SW 1271 (cell line): ENCODE data around the gene ARHGEF28.

Source experiments
- DNase-seq, 2 experiments: peaks; one replicate each; lab custom pipeline; 2025; lab: John Stamatoyannopoulos, UW

ARHGEF28 gene, protein sequence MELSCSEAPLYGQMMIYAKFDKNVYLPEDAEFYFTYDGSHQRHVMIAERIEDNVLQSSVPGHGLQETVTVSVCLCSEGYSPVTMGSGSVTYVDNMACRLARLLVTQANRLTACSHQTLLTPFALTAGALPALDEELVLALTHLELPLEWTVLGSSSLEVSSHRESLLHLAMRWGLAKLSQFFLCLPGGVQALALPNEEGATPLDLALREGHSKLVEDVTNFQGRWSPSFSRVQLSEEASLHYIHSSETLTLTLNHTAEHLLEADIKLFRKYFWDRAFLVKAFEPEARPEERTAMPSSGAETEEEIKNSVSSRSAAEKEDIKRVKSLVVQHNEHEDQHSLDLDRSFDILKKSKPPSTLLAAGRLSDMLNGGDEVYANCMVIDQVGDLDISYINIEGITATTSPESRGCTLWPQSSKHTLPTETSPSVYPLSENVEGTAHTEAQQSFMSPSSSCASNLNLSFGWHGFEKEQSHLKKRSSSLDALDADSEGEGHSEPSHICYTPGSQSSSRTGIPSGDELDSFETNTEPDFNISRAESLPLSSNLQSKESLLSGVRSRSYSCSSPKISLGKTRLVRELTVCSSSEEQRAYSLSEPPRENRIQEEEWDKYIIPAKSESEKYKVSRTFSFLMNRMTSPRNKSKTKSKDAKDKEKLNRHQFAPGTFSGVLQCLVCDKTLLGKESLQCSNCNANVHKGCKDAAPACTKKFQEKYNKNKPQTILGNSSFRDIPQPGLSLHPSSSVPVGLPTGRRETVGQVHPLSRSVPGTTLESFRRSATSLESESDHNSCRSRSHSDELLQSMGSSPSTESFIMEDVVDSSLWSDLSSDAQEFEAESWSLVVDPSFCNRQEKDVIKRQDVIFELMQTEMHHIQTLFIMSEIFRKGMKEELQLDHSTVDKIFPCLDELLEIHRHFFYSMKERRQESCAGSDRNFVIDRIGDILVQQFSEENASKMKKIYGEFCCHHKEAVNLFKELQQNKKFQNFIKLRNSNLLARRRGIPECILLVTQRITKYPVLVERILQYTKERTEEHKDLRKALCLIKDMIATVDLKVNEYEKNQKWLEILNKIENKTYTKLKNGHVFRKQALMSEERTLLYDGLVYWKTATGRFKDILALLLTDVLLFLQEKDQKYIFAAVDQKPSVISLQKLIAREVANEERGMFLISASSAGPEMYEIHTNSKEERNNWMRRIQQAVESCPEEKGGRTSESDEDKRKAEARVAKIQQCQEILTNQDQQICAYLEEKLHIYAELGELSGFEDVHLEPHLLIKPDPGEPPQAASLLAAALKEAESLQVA (N-terminal part only)

DNA sequence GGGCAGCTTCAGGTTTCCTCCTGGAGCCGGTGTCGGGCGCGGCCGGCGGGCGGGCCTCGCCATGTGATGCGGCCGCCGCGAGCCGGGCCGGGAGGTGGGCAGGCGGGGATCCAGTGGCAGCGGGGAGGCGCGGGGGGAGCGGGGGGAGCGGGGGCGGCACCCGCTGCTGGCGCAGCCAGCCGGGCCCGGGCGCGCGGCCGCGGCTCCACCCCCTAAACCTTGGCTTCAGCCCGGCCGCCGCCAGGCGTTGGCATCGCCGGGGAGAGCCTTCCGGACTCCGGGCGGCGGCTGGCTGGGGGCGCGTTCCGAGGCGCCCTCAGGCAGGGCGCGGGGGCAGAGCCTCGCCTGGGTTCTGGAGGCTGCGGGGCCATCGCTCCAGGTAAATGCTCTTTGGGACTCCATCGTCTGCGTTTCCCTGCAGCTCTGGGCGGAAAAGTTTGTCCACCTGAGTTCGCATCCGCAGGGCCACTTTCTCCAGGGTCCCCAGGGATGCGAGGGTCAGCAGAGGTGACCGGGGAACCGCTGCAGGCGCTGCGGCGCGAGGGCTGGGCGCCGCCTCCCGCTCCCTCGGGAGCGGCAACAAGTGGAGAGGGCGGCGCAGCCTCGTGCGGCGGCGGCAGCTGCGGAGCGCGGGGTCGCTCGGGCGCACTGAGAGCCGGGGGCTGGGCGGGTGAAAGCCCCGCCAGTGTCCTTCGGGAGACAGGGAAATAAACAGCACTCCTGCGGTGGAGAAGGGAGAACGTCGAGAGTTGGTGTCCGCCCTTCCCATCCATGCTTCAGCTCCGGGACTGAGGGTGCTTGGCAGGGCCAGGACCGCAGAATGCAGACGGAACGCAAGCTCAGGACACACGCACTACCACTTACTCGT is at the start of gene ARHGEF28:
Gene ARHGEF28, plus strand, starts transcription at position 253 of the 868 bp plus-strand sequence. CDS start 58,656 bp downstream, outside the sequence.
- peak; percentile 37 to 81 for DNase-seq

DNA sequence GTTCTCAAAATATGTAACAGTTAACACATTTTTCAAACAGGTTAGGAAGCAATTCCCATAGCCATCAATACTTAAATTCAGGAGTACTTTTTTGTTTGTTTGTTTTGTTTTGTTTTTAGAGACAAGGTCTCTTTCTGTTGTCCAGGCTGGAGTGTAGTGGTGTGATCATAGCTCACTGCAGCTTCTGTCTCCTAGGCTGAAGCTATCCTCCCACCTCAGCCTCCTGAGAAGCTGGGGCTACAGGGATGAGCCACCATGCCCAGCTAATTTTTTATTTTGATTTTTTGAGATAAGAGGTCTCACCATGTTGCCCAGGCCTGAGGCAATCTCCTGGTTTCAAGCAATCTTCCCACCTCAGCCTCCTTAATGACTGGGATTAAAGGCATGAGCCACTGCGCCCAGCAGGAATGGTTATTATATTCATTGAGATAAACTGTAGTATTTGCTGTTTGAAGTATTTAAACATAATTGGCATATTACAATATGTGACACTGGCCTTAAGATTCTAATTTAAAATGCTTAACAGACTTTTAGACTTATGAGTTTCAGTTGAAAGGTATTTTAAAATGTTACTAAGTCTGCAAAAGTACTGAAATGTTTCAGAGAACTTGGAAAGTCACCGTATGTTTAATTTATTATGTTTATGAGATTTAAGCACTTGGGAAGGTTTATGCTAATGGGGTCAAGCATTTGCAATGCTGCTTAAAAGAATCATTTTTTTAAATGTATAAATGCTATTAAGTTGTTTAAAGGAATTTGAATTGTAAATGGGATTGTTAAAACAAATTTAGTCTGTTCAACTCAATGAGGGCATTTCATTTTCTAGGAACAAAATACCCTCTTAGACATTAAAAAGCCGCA is 43.5 kb upstream of the ARHGEF28 start:
- no peak for DNase-seq

DNA sequence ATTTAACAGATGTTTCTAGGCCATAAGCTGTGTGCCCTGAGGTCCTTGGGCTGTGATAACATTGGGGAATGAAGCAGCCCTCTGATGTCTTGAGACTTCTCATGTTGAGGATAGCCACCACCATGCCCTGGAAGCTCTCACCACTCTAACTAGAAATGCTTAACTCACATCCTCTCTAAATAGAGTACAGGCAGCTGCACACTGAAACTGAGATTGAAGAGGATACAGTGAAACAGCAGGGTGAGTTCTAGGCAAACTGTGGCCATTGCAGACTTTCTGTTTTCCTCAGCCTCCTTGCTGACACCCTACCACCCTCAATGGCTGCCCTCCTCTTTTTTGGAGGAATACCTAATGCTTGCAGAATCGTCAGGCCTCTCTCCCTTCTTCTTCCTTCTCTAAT is 38.1 kb upstream of the ARHGEF28 start:
- no peak for DNase-seq

DNA sequence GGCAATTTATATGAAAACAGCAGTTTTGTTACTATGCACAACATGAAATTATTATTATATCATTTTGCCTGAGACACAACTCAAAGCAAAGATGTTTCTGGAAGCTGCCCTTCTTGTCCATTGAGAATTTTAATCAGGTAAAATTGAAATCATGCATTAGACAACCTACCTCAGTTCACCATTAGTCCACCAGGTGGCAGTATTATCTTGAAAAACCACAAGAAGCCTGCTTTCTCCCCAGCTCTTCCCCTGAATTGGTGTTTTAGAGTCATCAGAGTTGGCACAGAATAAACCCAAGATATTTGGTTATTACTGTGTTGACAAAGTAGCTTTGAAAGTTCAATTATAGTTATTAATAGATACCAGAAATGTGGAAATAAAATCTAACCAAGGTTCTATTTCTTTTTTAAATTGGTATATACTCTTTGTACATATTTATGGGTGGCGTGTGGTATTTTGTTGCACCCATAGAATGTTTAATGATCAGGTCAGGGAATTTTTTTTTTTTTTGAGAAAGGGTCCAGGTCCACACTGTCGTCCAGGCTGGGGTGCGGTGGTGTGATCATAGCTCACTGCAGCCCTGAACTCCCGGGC is 34.8 kb upstream of the ARHGEF28 start:
- peak; percentile 39 to 81 for DNase-seq

DNA sequence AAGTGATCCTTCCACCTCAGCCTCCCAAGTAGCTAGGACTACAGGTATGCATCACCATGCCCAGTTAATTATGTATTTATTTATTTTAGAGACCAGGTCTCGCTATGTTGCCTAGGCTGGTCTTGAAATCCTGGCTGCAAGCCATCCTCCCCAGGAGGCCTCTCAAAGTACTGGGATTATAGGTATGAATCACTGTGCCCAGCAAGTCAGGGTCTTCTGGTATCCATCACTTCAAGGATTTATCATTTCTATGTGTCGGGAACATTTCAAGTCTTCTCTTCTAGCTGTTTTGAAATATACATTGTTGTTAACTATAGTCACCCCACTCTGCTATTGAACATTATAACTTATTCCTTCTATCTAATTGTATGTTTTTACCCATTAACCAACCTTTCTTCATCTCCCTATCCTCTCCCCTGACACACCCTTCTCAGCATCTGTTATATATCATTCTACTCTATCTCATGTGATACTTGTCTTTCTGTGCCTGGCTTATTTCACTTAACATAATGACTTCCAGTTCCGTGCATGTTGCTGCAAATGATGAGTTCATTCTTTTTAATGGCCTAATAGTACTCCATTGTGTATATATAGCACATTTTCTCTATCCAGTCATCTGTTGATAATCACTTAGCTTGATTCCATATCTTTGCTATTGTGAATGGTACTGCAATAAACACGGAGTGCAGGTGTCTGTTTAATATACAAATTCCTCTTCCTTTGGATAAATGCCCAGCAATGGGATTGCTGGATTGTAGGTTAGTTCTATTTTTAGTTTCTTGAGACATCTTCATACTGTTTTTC is 34.1 kb upstream of the ARHGEF28 start:
- no peak for DNase-seq

DNA sequence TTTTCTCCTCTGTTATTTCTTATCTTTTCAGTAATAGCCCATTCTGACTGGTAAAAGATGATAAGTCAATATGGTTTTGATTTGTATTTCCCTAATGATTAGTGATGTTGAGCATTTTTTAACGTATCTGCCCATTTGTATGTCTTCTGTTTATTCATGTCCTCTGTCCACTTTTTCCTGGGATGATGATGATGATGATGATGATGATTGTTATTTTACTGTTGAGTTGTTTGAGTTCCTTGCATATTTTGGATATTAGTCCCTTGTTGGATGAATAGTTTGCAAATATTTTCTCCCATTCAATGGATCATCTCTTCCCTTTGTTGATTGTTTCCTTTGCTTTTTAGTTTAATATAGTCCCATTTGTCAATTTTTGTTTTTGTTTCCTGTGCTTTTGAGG is 33.4 kb upstream of the ARHGEF28 start:
- DNase-seq: no peak

DNA sequence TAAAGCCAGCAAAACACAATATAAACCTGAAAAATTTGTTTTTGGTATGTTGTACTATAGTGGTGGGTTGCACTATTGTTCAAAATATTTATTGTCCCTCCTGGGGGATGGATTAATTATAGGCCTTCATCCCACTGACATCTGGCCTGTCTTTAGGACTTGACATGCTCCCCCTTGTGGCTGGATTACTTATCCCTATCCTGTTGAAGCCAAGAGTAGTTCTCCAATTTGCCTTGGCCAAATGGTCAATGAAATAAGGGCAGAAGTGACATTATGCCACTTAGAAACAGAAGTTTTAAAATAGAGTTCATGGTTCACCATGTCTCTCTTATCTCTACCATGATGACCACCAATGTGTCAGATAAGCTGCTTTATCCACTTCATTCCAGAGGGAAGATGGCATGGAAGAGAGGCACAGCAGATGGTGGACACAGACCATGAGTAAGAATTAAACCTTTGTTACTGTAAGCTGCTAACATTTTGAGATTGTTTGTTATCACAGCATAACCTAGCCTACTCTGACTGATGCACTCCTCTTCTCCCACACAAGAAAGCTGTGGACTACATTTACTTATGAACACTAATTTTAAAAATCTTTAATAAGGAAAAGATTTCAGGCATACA is 29.2 kb upstream of the ARHGEF28 start:
- DNase-seq: peak; percentile 31 to 70

DNA sequence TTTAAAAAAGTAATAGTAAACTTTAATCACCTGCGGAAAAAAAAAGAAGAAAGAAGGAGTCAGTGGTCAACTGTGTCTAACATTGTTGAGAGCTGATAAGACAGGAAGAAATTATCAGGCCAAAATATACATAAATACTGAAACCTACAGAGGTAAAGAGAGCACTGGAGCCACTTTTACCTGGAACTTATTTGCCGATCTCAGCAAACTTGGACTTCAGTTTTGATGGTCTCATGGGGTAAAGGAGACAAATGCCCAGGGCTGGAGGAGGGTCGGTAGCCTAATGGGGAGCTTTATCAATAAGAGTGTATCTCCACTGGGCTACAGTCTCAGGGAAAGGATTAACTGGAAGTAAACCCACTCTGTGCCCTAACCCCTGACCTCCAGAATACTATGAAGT is 26.6 kb upstream of the ARHGEF28 start:
- no peak for DNase-seq

DNA sequence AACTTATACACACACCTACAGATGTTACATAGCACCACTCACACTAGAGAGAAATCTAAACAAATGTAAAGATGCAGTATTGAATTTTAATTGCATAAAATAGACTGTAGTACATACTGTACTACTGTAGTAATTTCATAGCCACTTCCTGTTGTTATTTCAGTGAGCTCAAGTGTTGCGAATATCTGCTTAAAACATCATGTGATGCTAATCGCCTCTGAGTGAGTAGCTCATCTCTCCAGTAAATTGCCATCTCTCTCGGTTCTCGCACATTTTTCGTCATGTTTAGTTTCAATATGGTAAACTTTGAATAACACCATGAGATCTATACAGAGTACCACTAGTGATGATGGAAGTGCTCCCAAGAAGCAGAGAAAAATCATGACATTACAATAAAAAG is 22.0 kb upstream of the ARHGEF28 start:
- no peak for DNase-seq

DNA sequence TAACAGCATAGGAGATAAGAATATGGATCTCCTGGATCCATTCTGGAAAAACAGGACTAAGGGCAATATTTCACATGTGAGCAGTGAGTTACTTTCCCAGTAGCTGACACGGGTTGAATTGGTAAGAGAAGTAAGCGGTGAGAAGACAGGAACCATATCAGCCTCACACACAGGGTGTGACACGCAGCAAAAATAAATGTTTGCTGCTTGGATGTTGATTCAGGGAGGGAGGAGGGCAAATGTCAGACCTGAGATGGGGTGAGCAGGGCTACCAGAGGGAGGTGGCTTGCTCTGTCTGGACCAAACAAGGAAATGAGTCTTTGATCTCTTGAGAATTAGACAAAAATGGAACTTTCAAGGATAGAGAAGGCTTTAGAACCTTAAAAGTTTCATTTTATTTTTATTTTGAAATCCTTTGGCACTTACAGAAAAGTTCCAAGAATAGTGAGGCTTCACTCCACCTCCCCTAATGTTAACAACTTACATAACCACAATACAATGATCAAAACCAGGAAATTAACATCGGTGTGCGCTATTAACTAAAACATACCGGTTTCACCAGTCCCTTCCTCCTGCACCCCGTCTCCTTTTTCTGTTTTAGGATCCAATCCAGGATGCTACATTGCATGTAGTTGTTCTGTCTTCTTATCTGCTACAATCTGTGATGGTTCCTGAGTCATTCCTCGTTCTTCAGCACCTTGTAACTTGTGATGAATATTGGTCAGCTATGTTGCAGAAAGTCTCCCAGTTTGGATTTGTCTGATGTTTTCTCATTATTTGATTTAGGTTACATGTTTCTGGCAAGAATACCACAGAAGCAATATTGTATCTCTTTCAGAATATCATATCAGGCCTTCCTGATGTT is 20.5 kb upstream of the ARHGEF28 start:
- DNase-seq: no peak

DNA sequence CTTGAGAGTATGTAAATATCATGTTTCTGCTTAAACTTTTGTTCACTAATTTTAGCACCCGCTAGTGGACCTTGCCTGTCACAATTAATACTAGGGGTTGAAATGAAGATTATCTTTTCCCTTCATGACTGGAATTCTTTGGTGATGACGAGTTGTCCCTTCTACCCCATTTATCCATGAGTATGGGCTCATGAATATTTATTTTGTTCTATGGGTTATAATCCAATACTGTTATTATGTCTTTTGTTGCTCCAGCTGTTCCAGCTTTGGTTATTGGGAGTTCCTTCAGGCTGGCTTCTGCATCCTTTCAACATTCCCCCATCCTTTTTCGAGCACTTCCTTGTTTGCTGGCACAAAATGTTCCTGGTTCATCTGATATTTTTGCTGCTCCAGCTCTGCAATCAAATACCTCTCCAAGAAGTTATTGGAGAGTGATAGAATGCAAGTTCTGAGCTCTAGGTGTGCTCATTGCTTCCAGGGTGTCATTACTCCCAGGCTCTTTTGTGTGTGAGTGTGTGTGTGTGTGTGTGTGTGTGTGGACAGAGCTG is 19.7 kb upstream of the ARHGEF28 start:
- no peak for DNase-seq

DNA sequence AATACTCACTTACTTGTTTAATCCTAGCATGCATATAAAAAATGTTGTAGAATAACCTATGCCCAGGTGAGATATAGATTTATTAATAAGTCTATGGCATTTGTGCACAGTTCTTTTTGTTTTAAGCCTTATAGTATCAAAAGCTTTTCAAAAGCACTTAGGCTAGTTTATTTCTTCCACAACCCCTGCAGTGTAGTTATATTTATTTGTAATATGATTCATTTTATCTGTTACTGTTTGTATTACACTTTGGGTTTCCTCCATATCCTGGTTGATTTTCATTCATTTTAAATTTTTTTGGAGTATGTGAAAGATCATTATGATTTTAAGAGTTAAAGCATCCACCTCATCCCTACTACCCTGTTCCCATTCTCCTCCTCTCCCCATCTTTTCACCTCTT is 18.8 kb upstream of the ARHGEF28 start:
- DNase-seq: no peak

DNA sequence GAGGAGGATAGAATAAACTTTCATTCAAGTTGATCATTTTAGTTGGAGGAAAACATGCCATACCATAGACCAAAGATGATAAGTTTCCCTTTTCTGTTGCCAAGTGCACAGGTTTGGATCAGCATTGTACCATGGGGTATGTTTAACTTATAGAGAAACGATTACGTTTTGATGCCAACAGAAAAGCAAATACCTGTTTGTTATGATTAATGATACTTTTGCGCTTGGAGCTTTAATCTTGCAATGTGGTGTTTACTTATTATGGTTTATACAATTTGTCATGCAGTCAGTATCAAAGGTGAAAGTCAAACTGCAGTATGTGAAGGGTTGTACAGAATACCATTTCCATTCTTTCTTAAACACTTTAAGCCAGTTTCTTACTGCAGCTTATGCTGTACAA is 13.2 kb upstream of the ARHGEF28 start:
- no peak for DNase-seq

DNA sequence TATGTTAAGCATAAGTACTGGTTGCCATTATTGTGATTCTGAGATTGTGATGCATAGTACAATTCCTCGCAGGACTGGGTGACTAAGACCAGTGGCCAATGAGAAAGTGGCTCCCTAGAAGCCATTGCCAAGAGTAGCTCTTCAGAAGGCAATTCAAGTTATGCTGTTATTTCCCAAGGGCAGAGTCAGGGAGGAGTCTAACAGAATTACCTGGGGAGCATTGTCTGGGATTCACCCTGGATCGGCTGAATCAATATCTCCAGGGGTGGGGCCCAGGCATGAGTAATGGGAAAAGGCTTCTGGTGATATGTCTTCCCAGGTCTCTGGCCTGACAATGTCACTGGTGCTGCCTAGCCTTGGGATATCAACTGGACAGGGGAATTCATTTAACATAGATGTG is 10.9 kb upstream of the ARHGEF28 start:
- DNase-seq: no peak

DNA sequence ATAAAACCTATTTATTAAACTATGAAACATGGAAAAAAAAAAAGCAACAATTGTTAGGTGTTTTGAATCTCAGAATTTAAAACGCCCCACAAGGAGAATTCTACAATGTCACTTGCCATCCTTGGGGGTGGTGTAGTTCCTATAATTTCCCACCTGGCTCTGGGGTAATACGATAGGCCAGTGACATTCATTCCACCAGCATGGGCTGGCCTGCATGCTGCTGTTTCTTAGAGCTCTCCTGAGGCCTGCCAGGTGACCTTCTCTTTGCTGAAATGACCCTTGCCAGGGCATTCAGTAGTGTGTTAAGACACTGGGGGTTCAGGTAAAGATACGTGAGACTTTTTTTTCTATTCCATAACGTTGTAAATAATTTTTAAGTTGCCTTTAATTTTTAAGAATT is 10.0 kb upstream of the ARHGEF28 start:
- DNase-seq: no peak

DNA sequence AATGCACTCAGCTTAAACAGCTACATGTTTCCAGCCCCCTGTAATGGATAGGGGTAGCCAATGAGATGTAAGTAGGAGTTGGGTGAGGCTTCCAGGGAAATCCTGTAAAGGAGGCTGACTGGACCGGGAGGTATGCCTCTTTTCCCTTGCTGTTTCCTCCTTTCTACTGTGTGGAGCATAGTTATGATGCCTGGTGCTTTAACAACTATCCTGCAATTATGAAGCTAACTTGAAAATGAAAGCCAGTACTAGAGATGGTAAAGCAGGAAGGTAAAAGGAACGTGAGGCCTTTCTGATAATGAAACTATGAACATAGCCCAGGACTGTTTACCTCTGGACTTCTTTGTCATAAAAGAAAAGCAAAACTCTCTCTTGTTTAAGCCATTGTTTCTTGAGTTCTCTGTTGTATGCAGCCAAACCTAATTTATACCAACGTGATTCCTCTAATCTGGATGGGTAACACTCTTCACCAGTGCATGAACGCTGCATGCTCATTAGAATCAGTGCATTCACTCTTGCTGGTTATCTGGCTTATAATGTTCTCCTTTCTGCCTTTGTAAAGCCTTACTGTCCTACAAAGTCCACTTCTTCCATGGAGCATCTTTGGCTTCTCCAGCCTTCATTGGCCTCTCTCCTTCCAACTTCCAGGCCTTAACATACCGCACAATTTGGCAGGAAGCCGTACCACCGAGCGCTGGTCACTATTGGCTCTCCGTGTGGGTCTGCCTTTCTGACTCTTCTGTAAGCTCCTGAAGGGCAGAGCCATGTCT is 8.3 kb upstream of the ARHGEF28 start:
- no peak for DNase-seq
